C4-2B (cell line): Measurements from ENCODE around the gene DHDH.
"Not testable (repeated sequence)": the region's sequence is repeated elsewhere in the genome, so short reads cannot be mapped to it uniquely, and the experiment has no call there.

Experiments used
- H3K27ac ChIP-seq: fragments of 450-650 bp; 2 replicates; pipeline ENCODE4 v1.5.1; 2017
- CTCF ChIP-seq: fragments of 450-650 bp; conservative IDR thresholded peaks from 2 replicates; pipeline ENCODE4 v1.5.1; 2017; ENCODE audit warnings: mild to moderate bottlenecking
- ZFX ChIP-seq: fragments of 450-650 bp; IDR thresholded peaks from 2 replicates; pipeline ENCODE4 v1.6.1; 2017

The DHDH gene

GRCh38 chr19:48910803-48911202, 22.7 kb upstream of the DHDH start:
- TF ChIP-seq CTCF: no peak
- no peak for TF ChIP-seq ZFX
- H3K27ac ChIP-seq: no peak overlapping the region

- no peak for TF ChIP-seq CTCF
- no peak for TF ChIP-seq ZFX
- H3K27ac ChIP-seq: no peak overlapping the region
Observed at GRCh38 chr19:48913114-48913889, 20.2 kb upstream of the DHDH start.

GRCh38 chr19:48914181-48914580, 19.3 kb upstream of the DHDH start:
- TF ChIP-seq CTCF (no peak), ZFX (no peak)
- H3K27ac ChIP-seq: no peak overlapping the region

- TF ChIP-seq ZFX (no peak), CTCF (no peak)
Observed at GRCh38 chr19:48915757-48916156, 17.7 kb upstream of the DHDH start.

GRCh38 chr19:48918071-48918470, 15.4 kb upstream of the DHDH start:
- TF ChIP-seq ZFX (no peak), CTCF (no peak)
- H3K27ac ChIP-seq: no peak overlapping the region

More at GRCh38 chr19:48915757-48916156, 17.7 kb upstream of the DHDH start:
- H3K27ac ChIP-seq: no peak overlapping the region

GRCh38 chr19:48918801-48919247, 14.7 kb upstream of the DHDH start:
- TF ChIP-seq CTCF (no peak), ZFX (no peak)
- H3K27ac ChIP-seq: no peak overlapping the region

GRCh38 chr19:48919271-48919670, 14.2 kb upstream of the DHDH start:
- H3K27ac ChIP-seq: not testable (repeated sequence)

- no peak overlapping the region for H3K27ac ChIP-seq
- TF ChIP-seq CTCF (no peak), ZFX (no peak)
Observed at GRCh38 chr19:48920949-48921348, 12.6 kb upstream of the DHDH start.
